Erythroblast (primary cell): ENCODE data around the gene NTM.

Experiments
- GATA1 ChIP-seq: IDR thresholded peaks from 2 replicates; pipeline ENCODE4 v1.6.1; 2011; ENCODE audit warnings: low read depth, mild to moderate bottlenecking, control low read depth, low read length, moderate library complexity
- POLR2A ChIP-seq: IDR thresholded peaks from 2 replicates; pipeline ENCODE4 v1.6.1; 2011; ENCODE audit warnings: mild to moderate bottlenecking, low read length

DNA sequence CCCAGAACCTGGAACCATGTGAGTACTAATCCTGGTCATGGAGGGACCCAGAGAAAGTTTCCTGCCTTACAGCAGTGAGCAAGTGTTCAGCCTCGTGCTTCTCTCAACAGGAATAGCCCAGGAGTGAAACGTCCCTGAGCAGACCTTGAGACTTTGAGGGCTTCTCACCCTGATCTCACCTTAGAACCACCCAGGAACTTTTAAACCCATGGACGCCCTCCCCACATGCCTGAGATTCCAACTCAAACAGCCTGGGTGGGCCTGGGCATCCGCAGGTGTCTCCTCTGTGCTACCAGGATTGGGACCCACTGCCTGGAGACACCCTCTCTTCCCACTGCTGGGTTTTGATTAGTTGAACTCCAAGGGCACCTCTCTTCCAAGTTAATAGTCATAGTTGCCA lies 297.2 kb downstream of the NTM start:
- TF ChIP-seq POLR2A: no peak
- TF ChIP-seq GATA1: no peak
